Measurements from ENCODE around the gene FKBP8.
"Not testable (repeated sequence)": the region's sequence is repeated elsewhere in the genome, so short reads cannot be mapped to it uniquely, and the experiment has no call there.

The FKBP8 gene

DNA sequence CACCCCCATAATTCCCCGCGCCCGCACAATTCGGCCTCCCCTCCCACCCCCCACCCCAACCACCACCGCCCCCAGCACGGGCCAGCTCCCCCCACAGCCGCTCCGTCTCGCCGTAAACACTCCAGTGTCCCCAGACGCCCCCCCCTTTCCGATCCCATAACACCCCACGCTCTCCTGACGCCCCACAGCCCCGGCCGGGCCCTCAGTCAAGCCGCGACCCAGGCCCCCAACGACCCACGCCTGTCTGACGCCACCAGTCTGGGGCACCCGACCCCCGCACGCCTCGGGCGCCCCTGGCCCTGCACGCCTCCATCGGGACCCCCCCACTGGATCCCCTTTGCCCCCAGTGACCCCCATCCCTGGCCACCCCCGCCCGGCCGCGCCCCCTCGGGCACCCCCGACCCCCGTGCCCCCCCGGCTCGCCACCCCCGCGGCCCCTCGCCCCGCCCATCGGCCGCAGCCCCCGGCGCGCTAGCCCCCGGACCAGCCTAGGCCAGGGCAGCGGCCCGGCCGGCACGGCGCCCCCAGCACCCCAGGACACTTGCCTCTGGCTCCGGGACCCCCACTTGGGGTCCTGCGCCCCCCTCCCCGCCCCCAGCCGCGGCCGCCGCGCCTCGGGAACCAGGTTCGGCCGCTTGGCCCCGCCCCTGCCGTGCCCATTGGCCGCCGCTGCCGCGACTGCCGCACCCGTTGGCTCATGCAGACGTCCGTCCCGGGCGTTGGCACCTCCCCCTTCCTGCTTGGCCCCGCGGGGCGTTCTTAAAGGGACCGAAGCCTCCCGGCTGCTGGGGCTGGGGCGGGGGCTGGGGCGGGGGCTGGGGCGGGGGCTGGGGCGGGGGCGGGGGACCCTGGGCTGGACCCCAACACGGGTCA is at the start of gene FKBP8:
Gene FKBP8, minus strand, starts transcription at position 633 of the 873 bp plus-strand sequence. CDS start 1,603 bp downstream, outside the sequence.
- peak; percentile 86 for DNase-seq (ENCODE audit: low read depth, low spot score)

DNA sequence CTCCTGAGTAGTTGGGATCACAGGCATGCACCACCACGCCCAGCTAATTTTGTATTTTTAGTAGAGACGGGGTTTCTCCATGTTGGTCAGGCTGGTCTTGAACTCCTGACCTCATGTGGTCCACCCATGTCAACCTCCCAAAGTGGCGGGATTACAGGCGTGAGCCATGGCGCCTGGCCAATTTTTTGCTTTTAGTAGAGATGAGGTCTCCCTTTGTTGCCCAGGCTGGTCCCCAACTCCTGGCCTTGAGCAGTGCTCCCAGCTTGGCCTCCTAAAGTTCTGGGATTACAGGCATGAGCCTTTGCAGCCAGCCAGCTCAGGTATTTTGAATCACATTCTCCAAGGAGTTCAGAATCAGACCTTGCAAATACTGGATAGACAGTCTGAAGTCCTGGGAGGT is 49.4 kb upstream of the FKBP8 start:
- not testable (repeated sequence) for DNase-seq (ENCODE audit: low read depth, low spot score)

GRCh38 chr19:18591735-18592385 is 48.5 kb upstream of the FKBP8 start:
- no peak for DNase-seq (ENCODE audit: low read depth, low spot score)

DNA sequence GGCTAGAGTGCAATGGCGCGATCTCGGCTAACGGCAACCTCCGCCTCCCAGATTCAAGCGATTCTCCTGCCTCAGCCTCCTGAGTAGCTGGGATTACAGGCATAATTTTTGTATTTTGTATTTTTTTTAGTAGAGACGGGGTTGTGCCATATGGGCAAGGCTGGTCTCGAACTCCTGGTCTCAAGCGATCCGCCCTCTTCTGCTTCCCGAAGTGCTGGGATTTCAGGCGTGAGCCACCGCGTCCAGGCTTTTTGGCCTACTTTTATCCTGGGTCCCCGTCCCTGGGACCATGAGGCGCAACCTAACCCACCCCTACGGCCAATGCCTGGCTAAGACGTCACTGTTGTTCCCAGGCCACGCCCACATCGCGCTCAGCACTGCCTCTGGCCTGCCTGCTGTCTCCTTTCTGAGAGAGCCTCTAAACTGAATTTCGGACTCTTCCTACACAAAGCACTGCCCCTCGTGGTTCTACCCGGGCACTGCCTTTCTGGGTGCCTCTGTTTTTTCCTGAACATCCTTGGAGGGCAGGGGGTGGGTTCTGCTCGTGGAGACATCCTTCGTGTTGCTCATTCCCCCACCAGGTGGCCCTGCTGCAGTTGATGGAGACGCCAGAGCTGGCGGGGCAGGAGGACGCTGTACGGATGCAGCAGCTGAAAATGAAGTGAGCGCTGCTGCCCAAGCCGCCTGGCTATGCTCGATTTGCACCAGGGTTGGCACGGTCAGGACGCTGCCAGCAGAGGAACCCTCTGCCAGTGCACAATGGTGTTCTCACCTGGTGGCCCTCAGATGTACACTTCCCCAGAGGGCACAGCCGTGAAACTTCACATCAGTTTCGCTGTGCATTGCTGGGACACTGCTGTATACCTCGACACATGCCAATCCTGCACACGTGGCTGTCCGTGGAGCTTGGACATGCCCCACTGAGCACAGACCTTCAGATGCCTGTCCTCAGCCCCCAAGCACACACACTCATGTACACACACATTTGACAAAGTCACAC is 47.2 kb upstream of the FKBP8 start:
- peak; percentile 99 for DNase-seq (ENCODE audit: low read depth, low spot score)

DNA sequence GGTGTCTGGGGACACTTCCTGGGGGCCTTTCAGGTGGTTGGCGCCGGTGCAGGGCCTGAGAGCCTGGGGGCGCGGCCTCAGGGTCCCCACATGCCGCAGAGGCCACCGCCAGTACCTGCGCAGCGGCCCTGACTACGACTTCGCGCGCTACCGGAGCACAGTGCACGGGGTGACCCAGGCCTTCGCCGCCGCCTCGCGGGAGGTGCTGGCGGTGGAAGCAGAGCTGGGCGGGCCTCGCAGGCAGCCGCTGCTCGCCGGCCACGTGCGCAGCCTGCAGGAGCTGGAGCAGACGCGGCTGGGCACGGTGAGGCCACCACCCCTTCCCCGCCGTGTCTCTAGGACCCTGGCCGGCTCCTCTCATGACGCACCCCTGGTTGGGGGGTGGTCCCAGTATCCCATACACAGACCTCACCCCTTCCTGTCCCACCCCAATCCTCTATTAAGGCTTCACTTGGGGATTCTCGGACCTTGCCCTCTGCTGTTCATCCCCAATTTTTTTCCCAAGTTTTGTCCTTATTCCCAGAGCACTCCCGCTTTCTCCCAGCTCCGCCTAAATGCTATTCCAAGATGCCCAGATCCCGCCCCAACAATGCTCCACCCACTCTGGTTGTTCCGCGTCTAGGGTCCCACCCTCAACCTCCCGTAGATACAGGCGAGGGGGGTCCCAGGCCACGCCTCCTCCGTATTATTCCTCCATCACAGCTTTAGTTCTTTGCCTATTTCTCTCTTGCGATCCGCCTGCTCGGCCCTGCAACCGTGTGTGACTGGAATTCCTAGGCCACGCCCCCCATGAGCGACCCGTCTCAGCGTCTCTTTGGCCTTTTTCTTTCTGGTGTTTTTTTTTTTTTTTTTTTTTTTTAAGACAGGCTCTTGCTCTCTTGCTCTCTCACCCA is 46.3 kb upstream of the FKBP8 start:
- peak; percentile 92 for DNase-seq (ENCODE audit: low read depth, low spot score)

- peak; percentile 93 for DNase-seq (ENCODE audit: low read depth, low spot score)
Observed at GRCh38 chr19:18588611-18589379, 45.4 kb upstream of the FKBP8 start, which contains the start of gene REX1BD. Gene REX1BD (plus strand): TSS chr19:18588798. CDS start chr19:18588802, 4 bp downstream.

GRCh38 chr19:18587962-18588610 is 44.7 kb upstream of the FKBP8 start:
- DNase-seq (ENCODE audit: low read depth, low spot score) = no peak

GRCh38 chr19:18587561-18587960 is 44.2 kb upstream of the FKBP8 start:
- DNase-seq (ENCODE audit: low read depth, low spot score) = no peak

GRCh38 chr19:18586306-18586705 is 42.9 kb upstream of the FKBP8 start:
- DNase-seq (ENCODE audit: low read depth, low spot score) = no peak

DNA sequence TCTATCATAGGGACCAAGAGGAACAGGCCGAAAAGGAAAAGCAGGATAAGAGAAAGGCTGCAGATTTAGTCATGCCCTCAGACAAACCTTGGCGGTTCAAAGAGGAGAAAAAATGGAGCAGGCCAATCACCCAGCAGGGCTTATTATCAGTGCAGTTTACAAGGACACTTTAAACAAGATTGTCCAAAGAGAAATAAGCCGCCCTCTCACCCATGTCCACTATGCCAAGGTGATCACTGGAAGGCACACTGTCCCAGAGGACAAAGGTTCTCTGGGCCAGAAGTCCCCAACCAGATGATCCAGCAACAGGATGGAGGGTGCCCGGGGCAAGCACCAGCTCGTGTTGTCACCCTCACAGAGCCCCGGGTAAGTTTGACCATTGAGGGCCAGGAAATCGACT is 36.9 kb upstream of the FKBP8 start:
- no peak for DNase-seq (ENCODE audit: low read depth, low spot score)

GRCh38 chr19:18577365-18577914 is 34.1 kb upstream of the FKBP8 start:
- DNase-seq (ENCODE audit: low read depth, low spot score) = no peak

DNA sequence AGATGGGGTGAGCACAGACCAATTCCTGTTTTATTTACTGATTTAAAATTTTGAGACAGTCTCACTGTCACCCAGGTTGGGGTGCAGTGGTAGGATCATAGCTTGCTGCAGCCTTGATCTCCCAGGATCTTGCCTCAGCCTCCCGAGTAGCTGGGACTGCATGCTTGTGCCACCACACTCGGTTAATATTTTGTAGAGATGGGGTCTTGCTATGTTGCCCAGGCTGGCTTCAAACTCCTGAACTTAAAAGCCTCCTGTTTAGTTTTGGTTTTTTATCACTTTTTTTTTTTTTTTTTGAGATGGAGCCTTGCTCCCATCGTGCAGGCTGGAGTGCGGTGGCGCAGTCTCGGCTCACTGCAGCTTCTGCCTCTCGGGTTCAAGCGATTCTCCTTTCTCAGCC is 33.0 kb upstream of the FKBP8 start:
- no peak for DNase-seq (ENCODE audit: low read depth, low spot score)

DNA sequence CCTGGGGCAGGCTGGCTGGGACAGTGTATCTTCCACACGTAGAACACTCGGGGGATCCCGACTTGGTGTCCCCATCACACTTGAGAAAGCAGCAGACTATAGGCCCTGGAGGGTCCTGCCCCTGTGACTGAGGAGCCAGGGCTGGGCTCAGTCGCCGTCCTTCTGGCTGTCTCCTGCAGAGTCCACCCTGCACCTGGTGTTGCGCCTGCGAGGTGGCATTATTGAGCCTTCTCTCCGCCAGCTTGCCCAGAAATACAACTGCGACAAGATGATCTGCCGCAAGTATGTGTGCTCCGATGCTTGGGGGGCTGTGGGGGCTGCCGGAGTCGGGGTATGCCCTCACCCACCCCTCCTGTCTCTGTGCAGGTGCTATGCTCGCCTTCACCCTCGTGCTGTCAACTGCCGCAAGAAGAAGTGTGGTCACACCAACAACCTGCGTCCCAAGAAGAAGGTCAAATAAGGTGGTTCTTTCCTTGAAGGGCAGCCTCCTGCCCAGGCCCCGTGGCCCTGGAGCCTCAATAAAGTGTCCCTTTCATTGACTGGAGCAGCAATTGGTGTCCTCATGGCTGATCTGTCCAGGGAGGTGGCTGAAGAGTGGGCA is 31.4 kb upstream of the FKBP8 start:
- DNase-seq (ENCODE audit: low read depth, low spot score) = no peak

DNA sequence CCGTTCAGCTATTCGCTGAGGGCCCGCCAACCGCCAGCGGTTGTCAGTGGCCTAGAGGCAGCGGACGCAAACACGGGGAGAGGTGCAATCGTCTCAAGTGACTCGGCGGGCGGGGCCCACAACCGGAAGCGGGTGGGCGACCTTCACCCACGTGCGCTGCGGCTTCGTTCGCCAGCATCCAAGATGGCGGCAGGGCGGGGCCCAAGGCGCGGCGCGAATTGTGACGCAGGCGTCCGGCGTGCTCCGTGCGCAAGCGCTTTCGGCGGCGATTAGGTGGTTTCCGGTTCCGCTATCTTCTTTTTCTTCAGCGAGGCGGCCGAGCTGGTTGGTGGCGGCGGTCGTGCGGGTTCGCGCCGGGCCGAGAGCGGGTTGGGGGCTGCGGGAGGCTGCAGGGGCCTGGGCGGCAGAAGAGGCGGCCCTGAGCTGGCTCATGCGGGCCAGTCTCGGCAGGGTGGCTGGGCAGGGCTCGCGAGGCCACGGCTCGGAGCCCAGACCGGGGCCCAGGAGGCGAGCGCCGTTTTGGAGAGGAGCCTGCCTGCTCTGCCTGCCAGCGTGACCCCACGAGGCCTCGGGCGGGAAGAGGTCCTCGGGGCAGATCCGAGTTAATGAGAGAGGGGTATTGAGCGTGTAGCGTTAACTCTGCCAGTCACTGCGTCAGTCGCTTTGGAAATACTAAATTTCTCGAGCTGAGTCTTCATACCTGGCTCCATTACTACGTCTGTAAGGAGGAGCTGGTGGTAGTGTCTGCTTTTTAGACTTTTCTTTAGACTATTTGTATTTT is 28.4 kb upstream of the FKBP8 start, which contains the start of gene UBA52:
Gene UBA52, plus strand, starts transcription at position 294 of the 781 bp plus-strand sequence. CDS start 1,444 bp downstream, outside the sequence.
- DNase-seq (ENCODE audit: low read depth, low spot score) = peak; percentile 99

- DNase-seq (ENCODE audit: low read depth, low spot score) = no peak
Observed at GRCh38 chr19:18568367-18568766, 25.0 kb upstream of the FKBP8 start.

GRCh38 chr19:18566953-18567352 is 23.6 kb upstream of the FKBP8 start:
- DNase-seq (ENCODE audit: low read depth, low spot score) = no peak

DNA sequence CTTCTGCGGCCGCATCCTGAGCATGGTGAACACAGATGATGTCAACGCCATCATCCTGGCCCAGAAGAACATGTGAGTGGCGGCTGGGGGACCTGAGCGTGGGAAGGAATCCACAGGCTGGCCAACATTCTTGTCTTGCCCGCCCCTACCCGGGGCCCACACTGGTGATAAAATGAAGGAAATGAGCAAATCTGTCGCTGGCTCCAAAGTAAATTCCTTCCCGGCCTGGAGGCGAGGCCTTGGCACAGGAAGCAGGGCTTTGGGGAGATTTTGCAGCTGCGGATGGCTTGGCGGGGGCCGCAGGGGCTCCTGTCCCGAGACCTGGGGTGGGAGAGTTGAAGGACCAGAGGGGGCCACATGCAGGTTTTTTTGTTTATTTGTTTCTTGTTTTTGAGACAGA is 18.7 kb upstream of the FKBP8 start:
- DNase-seq (ENCODE audit: low read depth, low spot score) = no peak

DNA sequence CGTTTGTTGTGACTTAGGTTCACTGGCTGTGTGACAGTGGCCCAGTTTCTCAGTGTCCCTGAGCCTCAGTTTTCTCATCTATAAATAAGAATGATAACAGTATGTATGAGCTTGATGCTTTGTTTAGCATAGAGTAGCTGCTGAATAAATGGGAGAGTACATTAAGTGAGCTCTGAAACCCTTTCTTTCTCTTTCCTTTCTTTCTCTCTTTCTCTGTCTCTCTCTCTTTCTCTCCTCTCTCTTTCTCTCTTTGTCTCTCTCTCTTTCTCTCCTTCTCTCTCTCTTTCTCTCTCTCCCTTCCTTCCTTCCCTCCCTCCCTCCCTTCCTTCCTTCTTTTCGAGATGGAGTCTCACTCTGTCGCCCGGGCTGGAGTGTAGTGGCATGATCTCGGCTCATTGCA is 16.3 kb upstream of the FKBP8 start:
- DNase-seq (ENCODE audit: low read depth, low spot score) = no peak

Measured in ELF-1 (cell line).